ENCODE measurements around the gene RIBC2.

DNA sequence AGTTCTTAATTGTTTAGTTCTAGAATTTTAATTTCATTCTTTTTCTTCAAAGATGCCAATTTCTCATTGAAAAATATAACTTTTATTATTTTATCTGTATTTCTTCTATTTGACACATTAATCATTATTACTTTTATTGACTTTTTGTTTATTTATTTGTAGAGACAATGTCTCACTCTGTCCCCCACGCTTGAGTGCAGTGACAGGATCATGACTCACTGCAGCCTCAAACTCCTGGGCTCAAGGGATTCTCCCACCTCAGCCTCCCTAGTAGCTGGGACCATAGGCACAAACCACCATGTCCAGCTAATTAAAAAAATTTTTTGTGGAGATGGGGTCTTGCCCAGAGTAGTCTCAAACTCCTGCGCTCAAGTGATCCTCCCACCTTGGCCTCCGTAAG lies 58.9 kb downstream of the RIBC2 start:
- TF ChIP-seq RAD21 (IDR thresholded peaks at IDR 0.05; ENCODE audit: low read length) (no peak), POLR2A (IDR thresholded peaks at IDR 0.05; ENCODE audit: low read depth, low read length) (no peak), MAZ (IDR thresholded peaks at IDR 0.05; ENCODE audit: borderline replicate concordance, low read depth, low read length) (no peak), SMC3 (IDR thresholded peaks at IDR 0.05; ENCODE audit: low read depth, low read length) (no peak), CTCF (conservative IDR thresholded peaks at IDR 0.05; ENCODE audit: low read depth, low read length) (no peak), ELK1 (IDR thresholded peaks at IDR 0.05; ENCODE audit: borderline replicate concordance, low read depth, low read length) (no peak), BHLHE40 (IDR thresholded peaks at IDR 0.05; ENCODE audit: low read depth, low read length) (no peak)
- TF ChIP-seq, protein P1, sequence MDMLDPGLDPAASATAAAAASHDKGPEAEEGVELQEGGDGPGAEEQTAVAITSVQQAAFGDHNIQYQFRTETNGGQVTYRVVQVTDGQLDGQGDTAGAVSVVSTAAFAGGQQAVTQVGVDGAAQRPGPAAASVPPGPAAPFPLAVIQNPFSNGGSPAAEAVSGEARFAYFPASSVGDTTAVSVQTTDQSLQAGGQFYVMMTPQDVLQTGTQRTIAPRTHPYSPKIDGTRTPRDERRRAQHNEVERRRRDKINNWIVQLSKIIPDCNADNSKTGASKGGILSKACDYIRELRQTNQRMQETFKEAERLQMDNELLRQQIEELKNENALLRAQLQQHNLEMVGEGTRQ (IDR thresholded peaks at IDR 0.05; ENCODE audit: low read depth, low read length) = no peak

All from IMR-90 (cell line).